Amygdala (tissue), 56 donors: ENCODE data around the gene GRIK5.
A peak's percentile ranks its signal among the peaks of the same experiment; 100 is the strongest.
"Not testable (repeated sequence)": the region's sequence is repeated elsewhere in the genome, so short reads cannot be mapped to it uniquely, and the experiment has no call there.

Source experiments
- DNase-seq, 56 donors: peaks; one replicate each; lab custom pipeline; 2025; lab: John Stamatoyannopoulos, UW

Gene GRIK5

DNA sequence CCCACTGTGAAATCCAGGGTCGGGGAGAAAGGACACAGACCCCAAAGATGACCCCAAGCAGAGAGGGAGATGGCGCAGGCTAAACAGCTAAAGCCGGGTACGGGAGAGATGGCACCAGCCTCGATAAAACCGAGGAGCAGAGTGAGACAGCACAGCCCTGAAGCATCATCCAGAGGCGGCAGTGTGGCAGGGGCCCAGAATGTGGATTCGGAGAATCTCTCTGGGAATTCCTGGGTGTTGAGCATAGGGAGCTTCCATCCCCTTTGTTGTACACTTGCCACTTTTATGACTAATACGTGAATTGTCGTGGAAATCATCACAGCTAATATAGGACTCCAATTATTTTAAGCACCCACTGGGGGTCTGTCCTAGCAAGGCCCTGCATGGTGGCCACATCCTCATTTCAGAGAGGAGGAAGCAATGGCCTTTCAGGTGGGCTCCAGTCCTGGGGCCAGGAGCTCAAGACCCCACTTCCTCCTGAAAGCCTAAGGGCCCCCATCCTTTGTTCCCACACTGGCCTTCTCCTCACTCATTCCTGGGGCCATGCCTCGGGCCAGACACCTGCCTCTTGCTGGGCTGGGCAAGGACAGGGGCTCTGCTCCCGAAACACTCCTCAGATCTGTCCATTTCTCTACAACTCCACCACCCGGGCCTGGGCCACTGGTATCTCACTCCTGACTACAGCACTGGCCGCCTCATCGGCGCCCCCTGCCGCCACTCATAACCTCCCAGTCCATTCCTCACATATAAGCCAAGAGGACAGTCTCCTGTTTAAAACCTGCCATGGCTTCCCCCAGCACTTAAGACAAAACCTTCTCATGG lies 46.7 kb downstream of the GRIK5 start:
- no peak for DNase-seq

DNA sequence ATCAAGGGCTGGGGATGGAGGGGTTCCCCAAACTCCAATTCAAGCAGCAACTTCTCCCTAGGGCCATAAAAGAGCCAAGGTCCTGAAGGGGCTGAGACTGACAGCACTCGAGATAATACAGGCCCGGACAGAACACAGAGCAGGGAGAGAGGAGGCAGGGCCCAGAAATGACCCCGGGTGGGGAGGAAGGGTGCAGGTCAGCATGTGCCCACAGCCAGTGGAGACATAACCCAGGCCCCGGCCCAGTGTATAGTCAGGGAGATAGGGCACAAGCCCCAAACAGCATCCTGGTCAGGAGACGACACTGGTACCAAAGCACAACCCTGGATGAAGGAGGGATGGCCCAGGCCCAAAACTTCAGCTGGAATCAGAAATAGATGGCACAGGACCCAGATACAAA lies 47.4 kb downstream of the GRIK5 start:
- DNase-seq, result no peak

DNA sequence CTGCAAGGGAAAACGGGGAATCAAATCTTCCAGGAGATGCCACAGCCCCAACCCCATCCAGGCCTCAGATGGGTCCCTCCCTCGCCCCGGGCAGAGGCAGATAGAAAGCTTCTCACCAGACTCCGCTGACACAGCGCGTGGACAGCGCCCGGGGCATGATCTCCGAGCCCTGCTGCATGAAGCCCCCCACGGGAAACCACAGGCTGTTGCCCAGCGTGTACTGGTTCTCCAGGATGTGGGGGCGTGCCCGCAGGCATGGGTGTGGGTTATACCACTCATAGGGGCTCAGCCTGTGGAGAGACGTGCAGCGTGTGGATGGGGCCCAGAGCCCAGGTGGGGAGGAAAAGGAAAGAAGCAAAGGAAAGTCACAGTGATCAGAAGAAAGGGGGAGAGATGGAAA lies 48.8 kb downstream of the GRIK5 start:
- DNase-seq, result no peak

DNA sequence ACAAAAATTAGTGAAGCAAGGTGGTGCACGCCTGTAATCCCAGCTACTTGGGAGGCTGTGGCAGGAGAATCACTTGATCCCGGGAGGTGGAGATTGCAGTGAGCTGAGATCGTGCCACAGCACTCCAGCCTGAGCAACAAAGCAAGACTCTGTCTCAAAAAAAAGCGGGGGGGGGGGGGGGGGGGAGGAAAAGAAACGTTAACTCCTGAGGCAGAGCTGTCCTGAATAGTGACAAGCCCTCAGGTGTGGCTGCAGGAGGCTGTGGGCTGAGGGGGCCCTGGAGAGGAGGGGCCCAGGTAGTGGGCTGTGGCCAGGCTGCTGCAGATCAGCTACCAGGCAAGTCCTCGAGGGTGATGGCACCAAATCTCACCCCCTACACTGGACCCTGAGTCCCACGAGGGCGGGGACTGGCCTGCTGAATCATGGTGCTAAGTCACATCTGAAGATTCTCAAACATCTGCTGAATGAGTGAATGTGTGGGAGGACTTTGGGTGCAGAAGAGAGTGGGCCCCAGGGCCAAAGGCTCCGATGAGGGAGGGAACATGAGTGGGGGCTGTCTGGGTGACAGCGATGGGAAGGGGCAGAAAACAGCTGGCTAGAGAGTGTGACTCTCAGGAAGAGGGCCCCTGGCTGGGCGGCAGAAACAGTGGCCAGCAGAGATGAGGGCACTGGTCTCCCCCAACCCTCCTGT lies 51.4 kb downstream of the GRIK5 start:
- no peak for DNase-seq

DNA sequence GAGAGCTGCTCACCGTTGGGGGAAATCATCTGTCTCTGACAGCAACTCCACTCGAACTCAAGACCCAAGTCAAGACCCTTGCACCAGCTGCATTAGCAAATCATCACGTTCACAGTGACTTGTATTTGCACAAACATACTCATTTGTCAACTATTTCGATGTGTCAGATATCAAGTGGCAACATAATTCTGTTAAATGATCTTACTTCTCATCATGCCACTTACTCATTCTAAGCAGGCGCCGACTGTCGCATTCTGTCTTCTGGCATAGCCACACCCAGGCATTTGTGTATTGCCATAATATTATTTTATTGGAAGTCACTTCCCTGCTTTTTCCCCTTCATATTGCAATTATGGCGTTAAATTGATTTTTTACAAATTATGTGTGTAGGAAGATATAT lies 53.0 kb downstream of the GRIK5 start:
- DNase-seq, result no peak

DNA sequence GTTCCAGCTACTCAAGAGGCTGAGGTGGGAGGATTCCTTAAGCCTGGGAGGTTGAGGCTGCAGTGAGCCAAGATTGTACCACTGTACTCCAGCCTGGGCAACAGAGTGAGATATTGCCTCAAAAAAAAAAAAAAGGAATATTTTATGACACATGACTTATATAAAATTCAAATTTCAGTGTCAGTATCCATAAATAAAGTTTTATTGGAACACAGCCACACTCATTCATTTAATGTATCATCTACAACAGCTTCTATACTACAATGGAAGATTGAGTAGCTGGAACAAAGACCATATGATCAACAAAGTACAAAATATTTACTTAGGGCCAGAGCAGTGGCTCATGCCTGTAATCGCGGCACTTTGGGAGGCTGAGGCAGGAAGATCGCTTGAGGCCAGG lies 57.3 kb downstream of the GRIK5 start:
- not testable (repeated sequence) for DNase-seq

DNA sequence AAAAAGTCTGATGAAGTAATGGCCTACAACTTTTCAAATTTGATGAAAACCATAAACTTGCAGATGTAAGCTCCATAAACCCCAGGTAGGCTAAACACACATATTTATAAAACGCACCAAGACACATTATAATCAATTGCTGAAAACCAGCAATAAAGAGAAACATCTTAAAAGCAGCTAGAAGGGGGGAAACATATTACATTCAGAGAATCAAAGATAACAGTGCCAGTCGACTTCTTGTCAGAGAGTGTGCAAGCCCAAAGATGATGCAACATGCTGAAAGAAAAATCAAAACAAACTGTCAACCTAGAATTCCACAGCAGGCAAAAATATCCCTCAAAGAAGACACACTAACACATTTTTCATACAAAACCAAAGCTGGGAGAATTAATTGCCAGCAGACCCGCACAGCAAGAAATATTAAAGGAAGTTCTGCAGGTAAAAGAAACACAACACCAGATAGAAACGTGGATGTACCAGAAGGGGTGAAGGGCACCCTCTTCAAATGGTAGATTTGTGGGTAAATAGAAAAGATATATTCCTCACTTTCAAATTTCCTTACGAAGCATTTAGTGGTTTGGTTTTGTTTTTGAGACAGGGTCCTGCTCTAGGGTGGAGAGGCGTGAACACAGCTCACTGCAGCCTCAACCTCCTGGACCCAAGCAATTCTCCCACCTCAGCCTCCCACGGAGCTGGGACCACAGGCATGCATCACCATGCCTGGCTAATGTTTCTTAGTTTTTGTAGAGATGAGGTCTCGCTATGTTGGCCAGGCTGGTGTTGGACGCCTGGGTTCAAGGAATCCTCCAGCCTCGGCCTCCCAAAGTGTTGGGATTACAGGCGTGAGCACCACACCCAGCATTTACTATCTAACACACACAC lies 59.5 kb downstream of the GRIK5 start:
- no peak for DNase-seq

DNA sequence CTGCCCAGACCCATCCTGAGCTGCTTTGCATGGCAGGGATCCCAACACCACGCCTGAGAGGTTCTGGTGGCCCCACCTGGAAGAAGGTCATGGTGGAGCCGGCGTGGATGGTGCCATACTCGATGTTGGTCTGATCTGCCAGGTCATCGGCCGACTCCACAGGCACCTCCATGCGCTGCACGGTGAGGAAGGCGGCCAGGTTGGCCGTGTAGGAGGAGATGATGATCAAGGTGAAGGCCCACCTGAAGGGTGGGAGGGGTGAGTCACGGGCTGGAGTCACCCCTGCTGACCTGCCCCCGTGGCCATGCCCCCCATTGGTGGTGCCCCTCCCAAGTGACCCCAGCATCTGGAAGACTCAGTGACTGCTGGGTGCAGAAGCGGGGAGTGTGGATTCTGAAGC lies 63.4 kb downstream of the GRIK5 start:
- no peak for DNase-seq

DNA sequence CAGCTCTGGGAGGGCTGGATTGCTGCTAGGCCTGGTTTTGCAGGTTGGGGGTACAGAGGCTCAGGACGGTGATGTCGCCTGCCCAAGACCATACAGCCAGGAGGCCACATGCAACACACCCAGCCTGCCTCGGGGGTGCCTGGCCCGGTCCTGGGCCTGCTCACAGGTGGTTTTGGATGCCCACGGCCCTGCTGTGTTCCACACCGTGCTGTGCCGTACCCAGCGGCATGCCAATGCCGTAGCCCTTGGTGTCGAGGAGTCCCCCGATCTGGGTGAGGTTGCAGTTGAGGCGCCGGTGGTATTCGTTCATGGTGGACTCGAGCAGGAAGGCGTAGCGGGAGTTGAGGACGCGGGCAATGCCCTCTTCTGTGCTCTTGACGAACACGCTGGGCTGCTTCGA lies 64.5 kb downstream of the GRIK5 start:
- no peak for DNase-seq

DNA sequence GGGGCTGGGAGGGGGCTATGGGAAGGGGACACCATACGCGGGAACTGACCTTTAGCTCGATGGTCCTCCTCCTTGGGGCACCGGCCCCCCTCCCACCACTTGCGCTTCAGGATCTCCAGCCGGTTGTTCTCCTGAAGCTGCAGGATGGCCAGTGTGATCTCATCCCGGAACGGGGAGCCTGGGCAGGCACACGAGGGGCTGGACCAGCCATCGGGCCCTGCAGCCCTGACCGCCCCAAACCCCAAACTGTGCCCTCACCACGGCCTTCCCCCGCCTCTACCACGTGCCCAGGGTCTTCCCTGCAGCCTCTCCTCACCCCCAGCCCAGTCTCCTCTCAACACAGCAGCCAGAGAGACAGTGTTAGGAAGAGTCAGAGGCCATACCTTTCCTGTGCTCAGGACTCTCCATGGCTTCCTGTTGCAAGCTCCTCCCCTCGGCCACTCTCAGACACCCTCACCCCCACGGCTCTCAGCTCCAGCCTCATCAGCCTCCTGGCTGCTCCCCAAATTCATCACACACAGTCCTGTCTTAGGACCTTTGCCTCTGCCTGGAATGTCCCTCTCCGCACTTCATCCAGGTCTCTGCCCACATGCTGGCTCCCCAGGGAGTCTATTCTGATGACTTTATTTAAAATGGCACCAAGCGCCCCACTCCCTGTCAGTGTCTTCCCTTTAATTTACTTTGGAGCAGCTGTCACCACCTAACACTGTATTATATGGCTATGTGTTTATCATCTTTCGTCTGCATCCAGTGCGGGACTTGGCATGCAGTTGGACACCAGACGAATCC lies 66.3 kb downstream of the GRIK5 start:
- no peak for DNase-seq

DNA sequence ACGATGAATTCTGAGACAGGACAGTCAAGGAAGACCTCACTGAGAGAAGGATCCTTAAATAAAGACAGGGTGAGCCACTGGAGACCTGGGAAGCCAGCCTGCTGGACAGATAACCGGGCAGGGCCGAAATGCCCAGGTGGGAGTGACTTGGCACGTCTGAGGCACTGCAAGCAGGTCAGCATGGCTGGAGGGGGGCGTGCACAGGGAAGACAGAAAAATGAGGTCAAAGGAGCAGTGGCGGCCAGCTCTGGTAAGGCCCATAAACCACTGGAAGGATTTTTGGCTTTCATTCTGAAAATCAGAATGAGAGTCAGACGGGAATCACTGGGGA lies 70.2 kb downstream of the GRIK5 start:
- no peak for DNase-seq

DNA sequence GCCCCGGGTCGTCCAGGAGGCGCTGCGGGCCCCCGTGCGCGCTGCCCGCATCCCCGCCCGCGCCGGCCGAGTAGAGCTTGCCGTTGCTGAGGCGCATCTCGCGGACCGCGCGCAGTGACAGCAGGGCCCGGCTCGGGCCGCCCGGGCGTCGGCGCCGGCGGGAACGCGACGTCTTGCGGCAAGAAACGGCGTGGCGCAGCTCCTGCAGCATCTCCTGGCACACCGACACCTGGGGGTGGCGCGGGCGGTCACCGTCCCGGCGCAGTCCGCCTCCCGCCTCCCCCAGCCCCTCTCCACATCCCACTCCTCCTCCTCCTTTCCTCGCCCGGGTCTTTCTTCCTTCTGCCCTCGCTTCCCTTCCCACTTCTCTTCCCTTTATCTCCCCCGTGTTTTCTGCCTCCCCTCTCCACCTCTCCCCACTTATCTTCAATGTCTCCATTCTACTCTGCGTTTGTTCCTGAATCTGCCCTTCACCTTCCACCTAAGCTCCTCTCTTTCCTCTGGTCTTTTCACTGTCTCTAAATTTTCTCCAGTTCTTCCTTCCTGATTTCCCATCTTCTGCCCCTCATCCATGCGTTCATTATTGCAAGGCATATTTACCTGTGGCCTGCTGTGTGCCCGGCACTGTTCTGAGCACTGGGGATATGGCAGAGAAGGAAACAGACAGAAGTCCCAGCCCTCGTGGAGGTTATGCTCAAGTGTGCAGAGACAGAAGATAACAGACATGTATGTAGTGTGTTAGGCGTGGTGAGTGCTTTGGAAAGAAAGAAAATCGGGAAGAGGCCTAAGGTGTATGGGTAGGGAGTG lies 70.7 kb downstream of the GRIK5 start:
- peak in 2 of 56 donors; percentile 11 to 18 for DNase-seq

DNA sequence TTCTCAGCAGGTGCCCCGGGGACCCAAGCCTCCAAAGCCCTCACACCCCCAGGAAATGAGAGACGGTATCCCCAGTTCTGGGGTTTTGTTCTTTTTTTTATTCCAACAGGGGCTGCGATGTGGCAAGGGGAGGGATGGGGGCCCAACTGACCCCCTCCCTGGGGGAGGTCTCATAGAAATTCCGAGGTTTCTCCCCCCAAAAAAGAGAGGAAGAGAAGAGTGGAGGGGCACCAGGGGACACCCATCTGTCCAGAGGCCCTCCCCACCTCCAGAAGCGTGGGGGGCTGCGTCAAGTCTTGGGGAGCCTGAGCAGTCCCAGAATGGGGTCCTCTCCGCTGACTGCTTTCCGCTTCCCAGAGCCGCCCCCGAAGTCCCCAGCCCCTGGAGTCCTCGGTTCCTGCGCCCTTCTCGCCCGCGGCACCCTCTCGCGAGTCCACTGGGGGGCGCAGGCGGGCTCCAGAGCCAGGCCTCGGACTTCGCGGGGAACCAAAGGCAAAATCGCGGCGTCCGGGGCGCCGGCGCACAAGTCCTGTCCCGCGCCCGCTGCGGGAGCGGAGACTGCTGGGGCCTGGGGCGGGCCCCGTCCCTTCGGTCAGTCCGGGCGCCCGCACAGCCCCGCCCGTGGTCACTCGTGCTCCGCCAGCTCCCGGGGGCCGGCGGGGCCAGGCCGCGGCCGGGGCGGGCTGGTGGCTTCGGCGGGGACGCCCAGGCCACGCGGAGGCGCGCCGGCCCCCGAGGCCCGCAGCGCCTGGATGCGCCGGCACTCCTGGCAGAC lies 71.6 kb downstream of the GRIK5 start:
- peak in 10 of 56 donors; percentile 5 to 42 (median 12) for DNase-seq

DNA sequence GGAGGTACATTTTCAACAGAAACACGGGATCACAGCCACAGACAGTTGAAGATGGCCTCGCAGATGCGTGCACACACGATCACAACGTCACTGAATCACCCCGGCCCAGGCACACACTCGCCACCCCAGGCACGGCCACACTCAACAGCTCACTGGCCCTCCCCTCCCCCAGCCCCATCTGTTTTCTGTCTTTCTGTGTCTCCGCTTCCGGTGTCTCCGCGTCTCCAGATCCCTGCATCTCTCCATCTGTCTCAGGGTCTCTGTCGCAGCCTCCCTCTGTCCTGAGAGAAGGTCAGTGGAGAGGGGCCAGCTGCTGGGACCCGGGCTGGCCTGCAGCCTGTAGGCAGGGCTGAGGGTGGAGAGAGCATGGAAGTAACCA lies 72.2 kb downstream of the GRIK5 start:
- peak in 2 of 56 donors; percentile 11 to 31 for DNase-seq

DNA sequence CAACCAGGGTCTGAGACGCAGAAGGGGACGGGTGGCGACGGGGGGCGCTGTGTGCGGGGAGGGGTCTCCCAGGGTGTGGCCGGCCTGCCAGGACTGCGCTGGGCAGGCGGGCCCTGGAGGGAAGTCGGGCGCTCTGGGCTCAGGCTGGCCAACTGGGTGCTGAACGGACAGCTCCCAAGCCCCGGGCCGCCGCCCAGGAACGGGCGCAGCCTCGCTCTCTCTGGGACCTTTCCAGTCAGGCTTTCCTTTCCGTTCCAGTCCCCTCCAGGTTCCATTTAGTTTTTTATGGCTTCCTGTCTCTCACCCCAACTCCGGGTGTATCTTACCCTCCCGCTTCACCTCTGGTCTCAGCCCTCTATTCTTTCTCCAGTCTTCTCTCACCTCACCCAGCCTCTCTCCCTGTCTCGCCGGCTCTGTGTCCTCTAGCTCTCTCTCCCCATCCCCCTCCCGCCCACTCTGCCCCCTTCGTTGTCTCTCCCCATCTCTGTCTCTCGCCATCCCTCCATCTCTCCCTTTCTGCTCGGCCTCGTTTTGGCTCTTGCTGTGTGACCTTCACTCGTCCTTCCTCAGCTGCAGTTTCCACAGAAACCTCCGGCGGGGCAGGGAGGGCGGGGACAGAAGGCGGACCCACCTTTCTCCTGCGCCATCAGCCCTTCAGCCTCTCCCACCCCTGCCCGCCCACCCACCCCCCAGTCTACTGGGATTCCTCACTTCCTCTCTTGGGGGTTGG lies 72.7 kb downstream of the GRIK5 start:
- DNase-seq, result peak in 17 of 56 donors; percentile 1 to 50 (median 24)

DNA sequence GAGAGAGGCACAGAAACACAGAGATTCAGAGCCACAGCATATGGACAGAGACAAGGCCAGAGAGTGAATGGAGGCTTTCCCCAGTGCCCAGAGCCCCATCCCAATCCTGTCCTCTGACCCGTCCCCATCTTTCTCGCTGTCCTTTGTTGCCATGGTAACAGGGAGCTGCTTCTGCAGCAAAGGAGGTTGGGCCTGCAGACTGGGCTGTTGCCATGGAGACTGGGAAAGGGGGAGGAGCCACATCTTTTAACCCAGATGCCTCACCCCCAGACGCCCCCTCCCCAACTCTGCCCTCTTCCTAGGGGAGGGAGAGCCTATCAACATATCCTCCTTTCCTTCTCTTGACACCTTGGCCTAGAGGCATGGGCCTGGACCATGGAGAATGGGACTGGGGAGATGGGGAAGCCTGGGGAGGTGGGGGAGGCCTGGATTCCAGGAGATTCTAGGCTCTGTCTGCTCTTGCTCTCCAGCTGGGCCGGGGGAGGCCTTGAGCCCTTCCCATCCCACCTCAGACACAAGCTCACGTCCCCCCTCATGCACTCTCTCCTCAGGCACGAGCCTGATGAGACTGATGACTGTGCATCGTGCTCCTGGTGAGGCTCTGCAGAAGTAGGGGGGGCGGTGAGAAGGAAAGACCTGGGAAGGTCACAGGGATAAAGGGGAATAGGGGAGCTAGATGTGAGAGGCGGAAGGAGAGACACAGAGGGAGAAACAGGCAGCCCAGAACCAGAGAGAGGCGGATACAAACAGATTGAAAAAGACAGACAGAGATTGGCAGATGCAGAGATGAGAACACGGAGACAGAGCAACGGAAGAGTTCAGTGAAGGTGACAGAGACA lies 73.8 kb downstream of the GRIK5 start:
- peak in 26 of 56 donors; percentile 10 to 59 (median 32) for DNase-seq
